HG03066 (cell line): ENCODE results near the gene MAPK8IP2.
"Not testable (repeated sequence)": the region's sequence is repeated elsewhere in the genome, so short reads cannot be mapped to it uniquely, and the experiment has no call there.

Experiments
- ATAC-seq: cut with Tn5 transposase; IDR thresholded peaks from one replicate; pipeline ENCODE4 v1.9.1; 2021; ENCODE audit warnings: low read depth; ENCODE audit not compliant: unreplicated experiment

Gene MAPK8IP2

GRCh38 chr22:50597097-50597496 lies 3.5 kb upstream of the MAPK8IP2 start:
- ATAC-seq = no peak

GRCh38 chr22:50599816-50600455 lies 657 bp upstream of the MAPK8IP2 start:
- no peak for ATAC-seq

- no peak for ATAC-seq
These were observed 525 bp downstream of the MAPK8IP2 start for GRCh38 chr22:50600967-50601668.

GRCh38 chr22:50601669-50602337 lies 1.2 kb downstream of the MAPK8IP2 start:
- no peak for ATAC-seq

DNA sequence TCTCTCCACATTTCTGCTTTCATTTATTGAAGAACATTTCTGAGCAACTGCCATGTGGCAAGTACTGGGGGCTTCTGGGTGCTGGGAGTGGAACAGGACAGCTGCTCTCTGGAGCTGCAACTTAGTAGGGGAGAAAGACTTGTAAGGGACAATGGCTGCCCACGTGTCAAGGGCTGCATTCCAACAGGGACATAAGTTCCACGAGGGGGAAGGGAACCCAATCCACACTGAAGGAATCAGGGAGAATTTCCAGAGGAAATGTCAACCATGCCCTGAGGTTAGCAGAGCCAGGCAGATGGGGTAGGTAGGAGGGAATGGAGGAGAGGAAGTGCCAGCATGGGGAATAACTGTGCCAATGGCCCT lies 1.7 kb downstream of the MAPK8IP2 start:
- ATAC-seq = no peak

- no peak for ATAC-seq
These were observed 3.1 kb downstream of the MAPK8IP2 start for GRCh38 chr22:50603511-50604255.

DNA sequence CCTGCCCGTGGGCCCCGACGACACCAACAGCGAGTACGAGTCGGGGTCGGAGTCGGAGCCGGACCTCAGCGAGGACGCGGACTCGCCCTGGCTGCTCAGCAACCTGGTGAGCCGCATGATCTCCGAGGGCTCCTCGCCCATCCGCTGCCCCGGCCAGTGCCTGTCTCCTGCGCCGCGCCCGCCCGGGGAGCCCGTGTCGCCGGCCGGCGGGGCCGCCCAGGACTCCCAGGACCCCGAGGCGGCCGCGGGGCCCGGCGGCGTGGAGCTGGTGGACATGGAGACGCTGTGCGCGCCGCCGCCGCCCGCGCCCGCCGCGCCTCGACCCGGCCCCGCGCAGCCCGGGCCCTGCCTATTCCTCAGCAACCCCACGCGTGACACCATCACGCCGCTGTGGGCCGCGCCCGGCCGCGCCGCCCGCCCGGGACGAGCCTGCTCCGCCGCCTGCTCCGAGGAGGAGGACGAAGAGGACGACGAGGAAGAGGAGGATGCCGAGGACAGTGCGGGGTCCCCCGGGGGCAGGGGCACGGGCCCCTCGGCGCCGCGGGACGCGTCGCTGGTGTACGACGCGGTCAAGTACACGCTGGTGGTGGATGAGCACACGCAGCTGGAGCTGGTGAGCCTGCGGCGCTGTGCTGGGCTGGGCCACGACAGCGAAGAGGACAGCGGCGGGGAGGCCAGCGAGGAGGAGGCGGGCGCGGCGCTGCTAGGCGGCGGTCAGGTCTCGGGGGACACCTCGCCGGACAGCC lies 3.8 kb downstream of the MAPK8IP2 start:
- no peak for ATAC-seq

- no peak for ATAC-seq
These were observed 4.5 kb downstream of the MAPK8IP2 start for GRCh38 chr22:50605002-50605612.

- no peak for ATAC-seq
These were observed 5.1 kb downstream of the MAPK8IP2 start for GRCh38 chr22:50605613-50606074.

DNA sequence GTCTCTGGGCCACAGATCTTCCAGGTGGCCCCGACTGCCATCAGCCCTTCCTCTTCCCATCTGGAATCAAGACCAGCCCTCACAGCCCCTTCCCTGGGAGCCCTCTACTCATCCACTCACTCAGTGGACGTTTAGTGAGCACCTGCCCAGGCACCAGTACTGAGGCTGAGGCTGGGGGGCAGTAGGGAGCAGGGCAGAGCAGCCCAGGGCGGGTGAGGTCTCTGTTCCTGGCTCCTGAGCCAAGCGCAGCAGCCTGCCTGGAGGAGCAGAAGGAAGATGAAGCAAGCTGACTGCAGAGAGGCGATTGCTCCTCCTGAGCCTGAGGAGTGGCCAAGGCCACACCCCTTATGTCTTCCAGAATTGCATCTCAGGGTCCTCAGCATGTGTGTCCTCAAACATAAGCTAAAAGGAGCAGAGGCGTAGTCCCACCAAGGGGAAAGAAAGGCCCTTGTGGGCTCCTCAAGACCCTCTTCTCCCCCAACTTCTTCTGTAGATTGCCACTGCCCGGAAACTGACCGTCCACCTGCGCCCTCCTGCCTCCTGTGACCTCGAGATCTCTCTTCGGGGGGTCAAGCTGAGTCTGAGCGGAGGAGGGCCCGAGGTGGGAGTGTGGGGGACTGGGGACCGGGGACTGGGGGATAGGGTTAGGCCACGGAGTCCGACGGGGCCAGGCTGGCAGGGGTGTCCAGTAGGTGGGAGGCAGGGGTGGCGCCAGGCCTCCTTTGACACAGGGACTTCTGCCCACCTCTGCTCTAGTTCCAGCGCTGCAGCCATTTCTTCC lies 5.8 kb downstream of the MAPK8IP2 start:
- ATAC-seq = no peak

DNA sequence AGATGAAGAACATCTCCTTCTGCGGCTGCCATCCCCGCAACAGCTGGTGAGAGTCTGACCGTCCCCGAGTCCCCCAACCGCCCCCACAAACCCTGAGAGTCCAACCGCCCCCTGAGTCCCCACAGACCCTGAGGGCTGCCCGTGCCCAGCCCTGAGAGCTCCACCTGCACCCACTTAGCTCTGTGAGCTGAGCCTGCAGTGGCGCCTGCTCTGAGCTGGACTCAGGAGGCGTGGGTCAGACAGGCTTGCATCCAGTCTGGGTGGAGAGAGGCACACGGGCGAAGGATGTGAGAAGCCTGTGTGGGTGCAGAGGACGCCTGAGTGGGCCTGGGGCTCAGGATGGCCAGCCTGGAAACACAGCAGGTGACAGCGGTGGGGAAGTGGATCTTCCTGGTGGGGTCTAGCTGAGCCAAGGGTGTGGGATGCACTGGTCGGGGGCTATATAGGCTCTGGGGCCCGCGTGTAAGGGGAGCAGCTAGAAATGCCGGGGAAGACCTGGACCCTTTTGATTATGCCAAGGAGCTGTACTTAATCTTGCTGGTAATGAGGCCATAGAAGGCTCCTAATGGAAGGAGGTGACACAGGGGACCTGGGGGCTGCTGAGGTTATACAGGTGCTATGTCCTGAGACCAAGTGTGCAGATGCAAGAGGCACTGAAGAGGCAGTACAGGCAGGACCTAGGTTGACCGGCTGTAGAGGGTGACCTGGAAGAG lies 6.5 kb downstream of the MAPK8IP2 start:
- ATAC-seq = no peak

- ATAC-seq = no peak
These were observed 7.0 kb downstream of the MAPK8IP2 start for GRCh38 chr22:50607659-50608020.

GRCh38 chr22:50608058-50608840 lies 7.7 kb downstream of the MAPK8IP2 start:
- ATAC-seq = not testable (repeated sequence)

GRCh38 chr22:50608996-50609395 lies 8.4 kb downstream of the MAPK8IP2 start:
- no peak for ATAC-seq

DNA sequence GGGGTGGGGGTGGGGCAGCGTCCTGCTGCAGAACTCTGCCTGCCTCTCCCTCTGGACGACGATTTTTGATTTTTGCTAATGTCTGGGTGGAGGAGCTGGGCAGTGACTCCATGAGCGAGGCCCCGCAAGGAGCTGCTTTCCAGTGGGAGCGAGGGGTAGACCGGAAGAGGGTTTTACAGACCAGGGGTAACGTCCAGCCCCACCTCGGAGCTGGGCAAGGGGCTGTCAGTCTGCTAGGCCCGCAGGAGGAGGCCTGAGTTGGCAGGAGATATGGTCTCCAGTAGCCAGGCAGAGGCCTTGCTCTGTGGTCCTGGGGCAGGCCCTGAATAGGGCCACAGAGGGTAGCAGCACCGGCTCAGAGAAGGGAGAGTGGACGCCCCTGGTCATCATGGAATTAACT lies 9.0 kb downstream of the MAPK8IP2 start:
- no peak for ATAC-seq

DNA sequence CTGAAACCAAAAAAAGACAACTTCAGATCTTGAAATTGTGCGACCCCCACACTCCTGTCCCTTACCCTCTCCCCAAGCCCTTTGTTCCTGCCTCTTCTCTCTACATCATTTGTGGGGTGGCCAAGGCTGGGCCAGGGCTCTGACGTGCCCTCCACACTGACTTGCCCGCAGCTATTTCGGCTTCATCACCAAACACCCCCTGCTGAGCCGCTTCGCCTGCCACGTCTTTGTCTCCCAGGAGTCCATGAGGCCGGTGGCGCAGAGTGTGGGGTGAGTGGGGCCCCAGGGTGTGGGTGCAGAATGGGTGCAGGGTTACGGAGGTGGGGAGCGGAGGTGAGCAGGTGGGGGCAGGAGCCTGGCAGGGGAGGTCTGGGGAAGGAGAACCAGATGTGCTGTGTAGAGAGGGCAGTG lies 9.5 kb downstream of the MAPK8IP2 start:
- ATAC-seq = no peak

DNA sequence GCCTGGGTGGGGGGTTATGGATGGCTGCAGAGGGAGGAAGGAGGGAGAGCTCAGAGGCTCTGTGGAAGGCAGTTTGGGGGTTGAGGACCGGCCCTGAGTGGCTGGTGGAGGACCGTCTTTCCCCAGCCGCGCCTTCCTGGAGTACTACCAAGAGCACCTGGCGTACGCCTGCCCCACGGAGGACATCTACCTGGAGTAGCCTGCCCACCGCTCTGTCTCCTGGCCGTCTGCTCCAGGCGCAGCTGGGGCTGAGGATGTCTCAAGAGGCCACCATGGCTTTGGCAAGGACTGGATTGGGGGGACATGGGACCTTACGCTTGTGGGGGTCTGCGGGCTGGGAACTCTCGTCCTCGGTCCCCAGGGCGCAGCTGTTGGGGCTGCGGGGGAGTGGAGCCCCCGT lies 10.0 kb downstream of the MAPK8IP2 start:
- ATAC-seq = no peak
